NCI-H526 (cell line): ENCODE results near the gene CACNA2D1.

Source experiments
- DNase-seq, 2 experiments: peaks; one replicate each; lab custom pipeline; 2025; lab: John Stamatoyannopoulos, UW

The CACNA2D1 gene

GRCh38 chr7:82039621-82040020 lies 404.0 kb downstream of the CACNA2D1 start:
- no peak for DNase-seq

- no peak for DNase-seq
These were observed 407.3 kb downstream of the CACNA2D1 start for GRCh38 chr7:82036146-82036886.

DNA sequence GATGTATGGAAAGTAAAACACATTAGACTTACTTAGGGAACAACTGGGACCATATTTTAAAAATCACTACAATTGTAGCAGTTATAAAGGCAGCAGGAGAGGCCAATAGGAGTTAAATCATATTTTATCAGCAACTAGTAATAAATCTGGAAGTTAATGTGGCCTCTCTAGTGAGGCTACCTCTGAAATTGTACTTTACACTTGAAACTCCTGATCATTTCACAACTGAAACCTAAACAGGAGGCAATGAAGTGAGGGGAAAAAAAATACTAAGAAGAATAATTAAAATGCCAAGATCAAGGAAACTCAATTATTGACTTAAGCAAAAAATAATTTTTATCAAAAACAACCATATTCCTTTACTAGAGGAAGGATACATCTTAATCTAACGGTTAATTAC lies 408.1 kb downstream of the CACNA2D1 start:
- DNase-seq: no peak

GRCh38 chr7:82032901-82033300 lies 410.7 kb downstream of the CACNA2D1 start:
- no peak for DNase-seq

- no peak for DNase-seq
These were observed 414.2 kb downstream of the CACNA2D1 start for GRCh38 chr7:82029236-82029913.

- DNase-seq: no peak
These were observed 415.5 kb downstream of the CACNA2D1 start for GRCh38 chr7:82028097-82028496.

DNA sequence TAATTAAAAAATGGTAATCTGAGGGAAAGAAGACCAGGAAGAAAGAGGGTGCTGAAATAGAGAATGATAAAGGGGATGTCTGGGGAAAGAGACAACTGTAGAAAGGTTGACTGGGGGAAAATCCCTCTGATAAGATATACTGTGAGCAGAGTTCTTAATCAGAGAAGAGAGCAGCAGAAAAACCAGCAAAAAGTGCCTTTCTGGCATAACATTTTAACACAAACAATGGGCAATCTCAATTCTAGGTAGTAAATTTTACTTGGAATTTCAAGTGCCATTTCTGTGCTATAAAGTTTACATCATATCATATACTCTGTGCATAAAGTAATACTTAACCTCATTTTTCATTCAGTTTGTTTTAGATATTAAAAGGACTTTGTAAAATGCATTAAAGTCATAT lies 421.9 kb downstream of the CACNA2D1 start:
- no peak for DNase-seq

- DNase-seq: no peak
These were observed 422.5 kb downstream of the CACNA2D1 start for GRCh38 chr7:82021036-82021435.

DNA sequence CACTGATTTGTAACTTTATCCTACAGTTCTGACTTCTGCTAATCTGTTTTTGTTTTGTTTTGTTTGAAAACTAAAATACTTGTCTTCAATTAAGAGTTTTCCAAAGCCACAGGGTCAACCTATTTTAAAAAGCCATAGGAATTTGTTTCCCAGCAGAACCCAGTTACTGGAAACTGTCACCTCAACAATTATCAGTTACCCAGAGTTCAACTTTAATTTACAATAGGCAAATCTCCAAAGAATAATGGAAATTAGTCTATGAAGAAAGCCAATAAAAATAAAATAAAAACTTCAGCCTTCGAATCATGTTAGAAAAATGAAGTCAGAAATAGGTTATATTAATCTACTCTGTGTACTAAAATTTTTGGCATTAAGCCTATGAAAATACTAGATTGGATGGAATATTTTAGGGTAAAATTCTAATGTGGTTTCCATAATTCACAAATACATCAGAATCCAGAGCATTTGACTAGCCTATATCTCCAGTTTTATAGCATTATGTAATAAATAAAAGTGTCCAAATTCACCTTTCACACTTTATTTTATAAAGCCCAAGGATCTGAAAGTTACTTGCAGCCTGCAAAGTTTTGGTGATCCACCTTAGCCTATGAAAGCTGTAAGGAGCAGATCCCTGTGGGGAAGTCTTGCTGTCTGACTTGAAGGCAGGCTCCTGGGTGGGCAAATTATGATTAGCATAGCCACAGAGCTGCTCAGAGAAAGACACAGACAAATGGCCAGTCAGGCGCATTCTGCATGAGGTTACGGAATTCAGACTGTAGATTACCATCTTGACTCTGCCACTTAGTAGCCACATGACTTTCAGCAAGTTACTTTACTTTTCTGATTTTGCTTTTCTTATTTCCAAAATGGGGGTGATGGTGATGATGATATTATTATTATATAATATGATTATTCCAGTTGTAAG lies 423.8 kb downstream of the CACNA2D1 start:
- no peak for DNase-seq

DNA sequence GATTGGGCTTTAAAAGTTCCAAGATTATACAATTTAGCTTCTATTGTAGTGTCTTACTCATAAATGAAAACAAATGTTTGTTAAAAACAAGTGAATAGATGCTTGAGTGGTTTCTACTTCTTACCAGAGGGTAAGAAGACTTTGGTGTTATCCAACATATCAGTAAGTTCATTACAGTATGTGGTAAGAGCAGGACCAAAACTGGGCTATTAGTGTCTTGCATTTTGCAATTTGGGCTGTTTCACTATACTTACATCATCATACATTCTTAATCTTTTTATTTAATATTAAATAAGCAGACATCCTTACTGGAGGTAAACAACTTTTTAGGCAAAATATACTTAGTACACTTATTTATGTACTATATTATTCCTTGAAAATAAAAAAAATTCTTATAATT lies 425.4 kb downstream of the CACNA2D1 start:
- DNase-seq: no peak

DNA sequence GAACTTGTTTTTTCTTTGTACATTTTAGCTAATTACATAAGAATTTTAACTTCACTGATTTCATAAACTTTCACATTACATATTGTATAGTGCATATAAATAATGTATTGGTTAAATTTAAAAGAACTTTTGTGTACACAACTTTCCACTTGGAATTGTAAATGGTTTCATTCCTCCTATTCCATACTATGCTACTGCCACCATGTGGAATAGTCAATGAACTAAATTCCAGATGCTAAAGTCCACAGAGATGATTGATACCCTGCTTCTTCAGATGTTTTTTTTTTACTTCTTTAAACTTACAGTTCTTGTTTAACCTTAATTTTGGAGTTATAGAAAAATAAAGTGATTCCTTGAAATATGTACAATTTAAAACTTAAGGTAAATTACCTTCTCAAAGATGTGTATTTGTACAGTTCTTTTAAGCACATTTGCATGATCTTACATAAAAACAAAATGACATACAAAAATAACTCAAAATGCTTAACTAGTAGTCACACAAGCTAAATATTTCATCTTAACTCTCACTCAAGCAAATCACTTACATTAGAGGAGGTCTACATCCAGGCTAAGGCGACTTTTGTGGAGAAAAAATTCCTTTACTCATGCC lies 426.1 kb downstream of the CACNA2D1 start:
- DNase-seq: peak; percentile 8 to 66

DNA sequence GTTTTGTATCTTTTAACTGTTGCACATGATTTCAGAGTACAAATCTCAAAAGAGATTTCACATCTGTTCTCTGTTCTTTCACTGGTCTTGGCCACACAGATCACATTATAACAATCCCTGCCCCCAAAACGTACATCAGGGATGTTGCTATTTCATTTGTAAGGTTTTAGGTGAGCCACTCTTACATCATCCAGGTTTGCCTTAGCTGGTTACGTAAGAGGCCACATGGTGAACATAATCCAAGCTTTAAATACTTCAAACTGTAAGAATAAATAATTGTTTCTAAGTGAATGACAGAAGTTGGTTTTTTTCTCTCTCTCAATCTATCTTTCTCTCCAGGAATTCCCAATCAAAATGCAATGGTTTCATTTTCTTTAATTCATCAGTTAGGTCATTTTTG lies 427.8 kb downstream of the CACNA2D1 start:
- DNase-seq: no peak

- peak in 1 of 2 experiments; percentile 45 for DNase-seq
These were observed 429.0 kb downstream of the CACNA2D1 start for GRCh38 chr7:82014574-82014973.

DNA sequence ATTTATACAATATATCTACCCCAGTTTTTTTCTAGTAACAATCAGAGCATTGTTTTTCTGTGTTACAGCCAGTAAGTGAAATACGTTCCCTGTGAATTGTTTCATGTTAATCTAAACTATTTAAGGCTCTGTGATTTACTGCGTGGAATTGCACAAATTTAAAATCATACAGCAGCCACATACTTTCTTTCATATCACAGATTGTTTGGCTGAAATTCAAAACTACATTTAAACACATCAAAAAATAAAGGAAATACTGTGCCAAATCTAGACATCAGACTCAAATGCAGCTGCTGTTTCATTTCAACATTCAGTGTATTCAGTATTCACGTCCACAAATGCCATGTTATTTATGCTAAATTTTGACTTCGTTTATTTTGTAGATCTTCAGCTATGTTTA lies 431.1 kb downstream of the CACNA2D1 start:
- no peak for DNase-seq

GRCh38 chr7:82010416-82010815 lies 433.2 kb downstream of the CACNA2D1 start:
- no peak for DNase-seq

DNA sequence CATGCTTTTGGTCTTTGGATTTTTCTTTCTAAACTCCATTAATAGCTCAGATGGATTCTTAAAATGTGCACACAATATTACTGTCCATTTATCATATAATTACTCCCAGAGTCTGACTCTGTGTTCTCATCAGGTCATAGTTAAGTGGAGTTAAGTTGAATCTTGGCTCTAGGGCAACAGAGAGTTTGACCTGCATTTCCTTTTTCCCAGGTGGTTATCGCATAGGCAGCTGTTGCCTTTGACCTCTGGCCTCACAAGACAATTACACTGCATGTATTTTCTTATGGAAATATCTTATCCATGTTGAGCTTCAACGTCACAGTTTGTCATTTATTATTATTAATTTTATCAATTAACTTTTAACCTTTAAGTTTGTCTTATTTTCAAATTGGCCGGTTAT lies 436.3 kb downstream of the CACNA2D1 start:
- DNase-seq: no peak

GRCh38 chr7:82005056-82005455 lies 438.5 kb downstream of the CACNA2D1 start:
- DNase-seq: no peak

GRCh38 chr7:81993186-81993585 lies 450.4 kb downstream of the CACNA2D1 start:
- no peak for DNase-seq

DNA sequence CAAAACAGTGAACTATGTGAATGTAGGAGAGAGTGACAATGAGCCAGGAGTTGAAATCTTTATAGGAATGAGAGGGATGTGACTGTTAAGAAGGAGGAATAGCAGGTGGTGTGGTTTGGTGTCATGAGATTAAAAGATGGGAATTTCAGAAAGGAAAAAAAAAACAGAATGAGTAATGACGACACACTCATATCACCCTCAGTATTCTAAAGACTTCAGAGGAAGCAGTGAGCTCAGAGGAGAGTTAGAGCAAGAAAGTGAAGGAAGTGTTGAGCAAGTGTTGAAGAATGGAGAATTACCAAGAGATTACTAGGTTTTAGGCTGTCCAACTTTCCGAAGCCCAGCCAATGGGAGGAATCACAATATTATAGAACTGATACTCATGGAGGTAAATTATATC lies 453.2 kb downstream of the CACNA2D1 start:
- DNase-seq: no peak

- no peak for DNase-seq
These were observed 456.7 kb downstream of the CACNA2D1 start for GRCh38 chr7:81986723-81987470.

- no peak for DNase-seq
These were observed 460.2 kb downstream of the CACNA2D1 start for GRCh38 chr7:81983406-81983805.
